Measurements from ENCODE around the gene ADAMTS14.
A peak's percentile ranks its signal among the peaks of the same experiment; 100 is the strongest.
"Not testable (repeated sequence)": the region's sequence is repeated elsewhere in the genome, so short reads cannot be mapped to it uniquely, and the experiment has no call there.

The ADAMTS14 gene

GRCh38 chr10:70672165-70673042, at the start of gene ADAMTS14:
TSS of gene ADAMTS14 (plus strand) at chr10:70672506. CDS start at chr10:70672803, 297 bp downstream.
- peak within 1 kb of the TSS; percentile 61 for H3K9ac ChIP-seq (ENCODE audit: insufficient read length, low read depth)
- peaks cover 6% of the 10 kb centered on the region for H3K36me3 ChIP-seq (ENCODE audit: insufficient read depth, insufficient read length, low read length)
- H3K4me3 ChIP-seq (ENCODE audit: insufficient read length, low read depth), result peak within 1 kb of the TSS; percentile 49
- peaks cover 5% of the 10 kb centered on the region for H3K4me1 ChIP-seq (ENCODE audit: insufficient read depth, insufficient read length)
- DNase-seq (ENCODE audit: low read depth, low spot score), result no peak
- H3K27me3 ChIP-seq (ENCODE audit: insufficient read depth, insufficient read length), result peaks cover 19% of the 10 kb centered on the region
- H3K9me3 ChIP-seq (ENCODE audit: insufficient read depth, low read length), result peaks cover 15% of the 10 kb centered on the region; the same call in 1 of the 2 replicates
- TF ChIP-seq ZNF274 (IDR thresholded peaks at IDR 0.05; ENCODE audit: low read depth, low read length) (no peak), SUZ12 (IDR thresholded peaks at IDR 0.05; ENCODE audit: extremely low read depth, insufficient read depth, insufficient read length) (no peak), YY1 (IDR thresholded peaks at IDR 0.05; ENCODE audit: insufficient read depth, insufficient read length) (no peak)

- Histone ChIP-seq H3K36me3 (ENCODE audit: insufficient read depth, insufficient read length, low read length) (no peaks in the 10 kb centered on the region), H3K9me3 (ENCODE audit: insufficient read depth, low read length) (peaks cover 24% of the 10 kb centered on the region), H3K9ac (ENCODE audit: insufficient read length, low read depth) (no peak overlapping the region), H3K27me3 (ENCODE audit: insufficient read depth, insufficient read length) (no peaks in the 10 kb centered on the region), H3K4me1 (ENCODE audit: insufficient read depth, insufficient read length) (peaks cover 5% of the 10 kb centered on the region), H3K4me3 (ENCODE audit: insufficient read length, low read depth) (no peak overlapping the region)
- TF ChIP-seq SUZ12 (IDR thresholded peaks at IDR 0.05; ENCODE audit: extremely low read depth, insufficient read depth, insufficient read length) (no peak), YY1 (IDR thresholded peaks at IDR 0.05; ENCODE audit: insufficient read depth, insufficient read length) (no peak), ZNF274 (IDR thresholded peaks at IDR 0.05; ENCODE audit: low read depth, low read length) (no peak)
- no peak for DNase-seq (ENCODE audit: low read depth, low spot score)
Observed at GRCh38 chr10:70622541-70622940, 49.8 kb upstream of the ADAMTS14 start.

GRCh38 chr10:70622981-70623844, 49.1 kb upstream of the ADAMTS14 start:
- no peak overlapping the region for H3K4me3 ChIP-seq (ENCODE audit: insufficient read length, low read depth)
- no peak for TF ChIP-seq YY1 (IDR thresholded peaks at IDR 0.05; ENCODE audit: insufficient read depth, insufficient read length)
- no peak for TF ChIP-seq ZNF274 (IDR thresholded peaks at IDR 0.05; ENCODE audit: low read depth, low read length)
- TF ChIP-seq SUZ12 (IDR thresholded peaks at IDR 0.05; ENCODE audit: extremely low read depth, insufficient read depth, insufficient read length), result no peak
- H3K9ac ChIP-seq (ENCODE audit: insufficient read length, low read depth), result no peak overlapping the region
- no peak for DNase-seq (ENCODE audit: low read depth, low spot score)
- no peaks in the 10 kb centered on the region for H3K36me3 ChIP-seq (ENCODE audit: insufficient read depth, insufficient read length, low read length)
- H3K9me3 ChIP-seq (ENCODE audit: insufficient read depth, low read length), result peaks cover 30% of the 10 kb centered on the region
- peaks cover 5% of the 10 kb centered on the region for H3K4me1 ChIP-seq (ENCODE audit: insufficient read depth, insufficient read length)
- H3K27me3 ChIP-seq (ENCODE audit: insufficient read depth, insufficient read length), result no peaks in the 10 kb centered on the region

GRCh38 chr10:70626056-70626455, 46.2 kb upstream of the ADAMTS14 start:
- H3K9me3 ChIP-seq (ENCODE audit: insufficient read depth, low read length), result peaks cover 37% of the 10 kb centered on the region
- DNase-seq (ENCODE audit: low read depth, low spot score), result no peak
- no peak for TF ChIP-seq YY1 (IDR thresholded peaks at IDR 0.05; ENCODE audit: insufficient read depth, insufficient read length)
- TF ChIP-seq SUZ12 (IDR thresholded peaks at IDR 0.05; ENCODE audit: extremely low read depth, insufficient read depth, insufficient read length), result no peak
- TF ChIP-seq ZNF274 (IDR thresholded peaks at IDR 0.05; ENCODE audit: low read depth, low read length), result no peak
- no peaks in the 10 kb centered on the region for H3K27me3 ChIP-seq (ENCODE audit: insufficient read depth, insufficient read length)
- no peak overlapping the region for H3K9ac ChIP-seq (ENCODE audit: insufficient read length, low read depth)
- H3K4me1 ChIP-seq (ENCODE audit: insufficient read depth, insufficient read length), result peaks cover 5% of the 10 kb centered on the region
- no peak overlapping the region for H3K4me3 ChIP-seq (ENCODE audit: insufficient read length, low read depth)
- no peaks in the 10 kb centered on the region for H3K36me3 ChIP-seq (ENCODE audit: insufficient read depth, insufficient read length, low read length)

- Histone ChIP-seq H3K27me3 (ENCODE audit: insufficient read depth, insufficient read length) (no peaks in the 10 kb centered on the region), H3K4me3 (ENCODE audit: insufficient read length, low read depth) (no peak overlapping the region), H3K9ac (ENCODE audit: insufficient read length, low read depth) (no peak overlapping the region), H3K9me3 (ENCODE audit: insufficient read depth, low read length) (peaks cover 26% of the 10 kb centered on the region), H3K36me3 (ENCODE audit: insufficient read depth, insufficient read length, low read length) (no peaks in the 10 kb centered on the region), H3K4me1 (ENCODE audit: insufficient read depth, insufficient read length) (peaks cover 2% of the 10 kb centered on the region)
- TF ChIP-seq YY1 (IDR thresholded peaks at IDR 0.05; ENCODE audit: insufficient read depth, insufficient read length) (no peak), ZNF274 (IDR thresholded peaks at IDR 0.05; ENCODE audit: low read depth, low read length) (no peak), SUZ12 (IDR thresholded peaks at IDR 0.05; ENCODE audit: extremely low read depth, insufficient read depth, insufficient read length) (no peak)
- no peak for DNase-seq (ENCODE audit: low read depth, low spot score)
Observed at GRCh38 chr10:70629338-70629737, 43.0 kb upstream of the ADAMTS14 start.

GRCh38 chr10:70631735-70632134, 40.6 kb upstream of the ADAMTS14 start:
- H3K27me3 ChIP-seq (ENCODE audit: insufficient read depth, insufficient read length); H3K9ac ChIP-seq (ENCODE audit: insufficient read length, low read depth); H3K4me3 ChIP-seq (ENCODE audit: insufficient read length, low read depth); H3K4me1 ChIP-seq (ENCODE audit: insufficient read depth, insufficient read length); H3K36me3 ChIP-seq (ENCODE audit: insufficient read depth, insufficient read length, low read length); DNase-seq (ENCODE audit: low read depth, low spot score): not testable (repeated sequence)
- peaks cover 26% of the 10 kb centered on the region for H3K9me3 ChIP-seq (ENCODE audit: insufficient read depth, low read length)

- Histone ChIP-seq H3K27me3 (ENCODE audit: insufficient read depth, insufficient read length) (no peaks in the 10 kb centered on the region), H3K4me3 (ENCODE audit: insufficient read length, low read depth) (no peak overlapping the region)
- DNase-seq (ENCODE audit: low read depth, low spot score), result no peak
Observed at GRCh38 chr10:70634011-70634410, 38.3 kb upstream of the ADAMTS14 start.

GRCh38 chr10:70634515-70634914, 37.8 kb upstream of the ADAMTS14 start:
- H3K27me3 ChIP-seq (ENCODE audit: insufficient read depth, insufficient read length); H3K4me3 ChIP-seq (ENCODE audit: insufficient read length, low read depth); DNase-seq (ENCODE audit: low read depth, low spot score); H3K9ac ChIP-seq (ENCODE audit: insufficient read length, low read depth); H3K36me3 ChIP-seq (ENCODE audit: insufficient read depth, insufficient read length, low read length); H3K4me1 ChIP-seq (ENCODE audit: insufficient read depth, insufficient read length): not testable (repeated sequence)
- H3K9me3 ChIP-seq (ENCODE audit: insufficient read depth, low read length), result peaks cover 12% of the 10 kb centered on the region

More at GRCh38 chr10:70634011-70634410, 38.3 kb upstream of the ADAMTS14 start:
- TF ChIP-seq SUZ12 (IDR thresholded peaks at IDR 0.05; ENCODE audit: extremely low read depth, insufficient read depth, insufficient read length) (no peak), YY1 (IDR thresholded peaks at IDR 0.05; ENCODE audit: insufficient read depth, insufficient read length) (no peak), ZNF274 (IDR thresholded peaks at IDR 0.05; ENCODE audit: low read depth, low read length) (no peak)
- H3K9ac ChIP-seq (ENCODE audit: insufficient read length, low read depth), result no peak overlapping the region
- peaks cover 12% of the 10 kb centered on the region for H3K9me3 ChIP-seq (ENCODE audit: insufficient read depth, low read length)
- H3K4me1 ChIP-seq (ENCODE audit: insufficient read depth, insufficient read length), result peaks cover 2% of the 10 kb centered on the region
- no peaks in the 10 kb centered on the region for H3K36me3 ChIP-seq (ENCODE audit: insufficient read depth, insufficient read length, low read length)

- H3K4me1 ChIP-seq (ENCODE audit: insufficient read depth, insufficient read length); H3K9ac ChIP-seq (ENCODE audit: insufficient read length, low read depth); H3K9me3 ChIP-seq (ENCODE audit: insufficient read depth, low read length); DNase-seq (ENCODE audit: low read depth, low spot score); H3K36me3 ChIP-seq (ENCODE audit: insufficient read depth, insufficient read length, low read length); H3K27me3 ChIP-seq (ENCODE audit: insufficient read depth, insufficient read length); H3K4me3 ChIP-seq (ENCODE audit: insufficient read length, low read depth): not testable (repeated sequence)
Observed at GRCh38 chr10:70639640-70640383, 32.5 kb upstream of the ADAMTS14 start.

Data from NT2/D1 (cell line).